Activated CD8-positive, alpha-beta T cell treated with anti-CD3 and anti-CD28 coated beads, Interleukin-2, amount 10 ng/mL, durations not matched to agents 7 days and 5 days (primary cell): ENCODE results near the gene TMEM243. TPM values are rescaled to one million over a fixed set of nuclear protein-coding genes. Genes with fewer than 3 reads are reported as not detected.

Experiments used
- ATAC-seq: fragments of 150-1000 bp; cut with Tn5 transposase; one replicate; pipeline ENCODE4 v1.10.0; 2021; ENCODE audit warnings: moderate library complexity
- CTCF ChIA-PET: fragments of 350-600 bp; sonication (Branson Sonifier 250); formaldehyde crosslinking; loops from one replicate; lab custom pipeline; 2021; ENCODE audit warnings: antibody characterized with exemption; lab: Charles Lee
- POLR2A ChIA-PET: fragments of 350-600 bp; sonication (Branson Sonifier 250); formaldehyde crosslinking; loops from one replicate; lab custom pipeline; 2021; ENCODE audit warnings: antibody characterized with exemption; lab: Charles Lee
- DNase-seq: peaks from one replicate; pipeline ENCODE4 v3.0.0-alpha.2; 2020
- H3K27ac Mint-ChIP-seq: one replicate; pipeline ENCODE4 v1.8.0; 2021; ENCODE audit warnings: mild to moderate bottlenecking, mixed read lengths
- H3K27me3 Mint-ChIP-seq: one replicate; pipeline ENCODE4 v1.8.0; 2021; ENCODE audit warnings: low read depth, mixed read lengths
- H3K36me3 Mint-ChIP-seq: one replicate; pipeline ENCODE4 v1.8.0; 2021; ENCODE audit warnings: low read depth, mixed read lengths
- H3K4me1 Mint-ChIP-seq: one replicate; pipeline ENCODE4 v1.8.0; 2021; ENCODE audit warnings: low read depth, mixed read lengths
- H3K4me3 Mint-ChIP-seq: one replicate; pipeline ENCODE4 v1.8.0; 2021; ENCODE audit warnings: mild to moderate bottlenecking, mixed read lengths
- H3K9me3 Mint-ChIP-seq: one replicate; pipeline ENCODE4 v1.8.0; 2022; ENCODE audit warnings: mixed read lengths; ENCODE audit not compliant: insufficient read depth
- total RNA-seq, 2 experiments: library from RNA; stranded (reverse); gene quantifications; one replicate each; pipeline ENCODE4 v1.2.3, GENCODE V29; 2021

Gene TMEM243
- total RNA-seq, 2 experiments from 2014 or later = 39.6 to 42.4 TPM

GRCh38 chr7:87148332-87148955 lies 71.1 kb downstream of the TMEM243 start:
- Mint-ChIP-seq H3K27ac (no peak overlapping the region), H3K36me3 (peaks cover 5% of the 10 kb centered on the region), H3K27me3 (peaks cover 5% of the 10 kb centered on the region), H3K4me3 (no peak overlapping the region), H3K4me1 (peaks cover 23% of the 10 kb centered on the region), H3K9me3 (no peaks in the 10 kb centered on the region)
- ATAC-seq = no peak
- DNase-seq = no peak
- ChIA-PET POLR2A (interaction anchor here (1.6 kb wide), 1 partner anchor 71 kb away, joined by 8 read pairs; the partner anchor contains the start of gene TMEM243), CTCF (interaction anchor here (0.6 to 9.5 kb wide), 29 partner anchors 9 to 238 kb away, joined by 3 to 87 read pairs (median 4); partner anchors contain the start of gene ELAPOR2)

GRCh38 chr7:87147500-87147899 lies 72.0 kb downstream of the TMEM243 start:
- POLR2A ChIA-PET = no interaction called here

GRCh38 chr7:87146740-87147386 lies 72.7 kb downstream of the TMEM243 start:
- ATAC-seq (no peak), DNase-seq (no peak)
- H3K4me3 Mint-ChIP-seq = no peak overlapping the region
- H3K4me1 Mint-ChIP-seq = peaks cover 22% of the 10 kb centered on the region
- ChIA-PET POLR2A (no interaction called here), CTCF (interaction anchor here (3.6 to 9.5 kb wide), 2 partner anchors 205 to 217 kb away, joined by 43 to 87 read pairs; no protein-coding TSS in a partner anchor)
- H3K36me3 Mint-ChIP-seq = no peaks in the 10 kb centered on the region
- no peaks in the 10 kb centered on the region for H3K9me3 Mint-ChIP-seq
- H3K27me3 Mint-ChIP-seq = peaks cover 5% of the 10 kb centered on the region
- H3K27ac Mint-ChIP-seq = no peak overlapping the region

More at GRCh38 chr7:87147500-87147899, 72.0 kb downstream of the TMEM243 start:
- Mint-ChIP-seq H3K27ac (no peak overlapping the region), H3K36me3 (no peaks in the 10 kb centered on the region), H3K4me1 (peaks cover 22% of the 10 kb centered on the region), H3K4me3 (no peak overlapping the region), H3K9me3 (no peaks in the 10 kb centered on the region), H3K27me3 (peaks cover 5% of the 10 kb centered on the region)
- no peak for ATAC-seq
- CTCF ChIA-PET = interaction anchor here (0.8 to 9.5 kb wide), 15 partner anchors 35 to 237 kb away, joined by 3 to 87 read pairs (median 5); no protein-coding TSS in a partner anchor
- no peak for DNase-seq

Other genes starting within 250 kb of the TMEM243 start
- gene ELAPOR2, start 160.1 kb downstream of the TMEM243 start, total RNA-seq = 1 to 10 TPM; 2.3 TPM
- gene DMTF1, start 67.3 kb downstream of the TMEM243 start, total RNA-seq = 10 to 100 TPM; 94.7 to 96.8 TPM
- gene CROT, start 125.9 kb upstream of the TMEM243 start, total RNA-seq = 10 to 100 TPM; 10.2 to 12.5 TPM